Measurements from ENCODE around the gene BEST2. TPM values are rescaled to one million over a fixed set of nuclear protein-coding genes. Genes with fewer than 3 reads are reported as not detected.
"Not testable (repeated sequence)": the region's sequence is repeated elsewhere in the genome, so short reads cannot be mapped to it uniquely, and the experiment has no call there.

The BEST2 gene
- total RNA-seq: not detected in 2 replicates

DNA sequence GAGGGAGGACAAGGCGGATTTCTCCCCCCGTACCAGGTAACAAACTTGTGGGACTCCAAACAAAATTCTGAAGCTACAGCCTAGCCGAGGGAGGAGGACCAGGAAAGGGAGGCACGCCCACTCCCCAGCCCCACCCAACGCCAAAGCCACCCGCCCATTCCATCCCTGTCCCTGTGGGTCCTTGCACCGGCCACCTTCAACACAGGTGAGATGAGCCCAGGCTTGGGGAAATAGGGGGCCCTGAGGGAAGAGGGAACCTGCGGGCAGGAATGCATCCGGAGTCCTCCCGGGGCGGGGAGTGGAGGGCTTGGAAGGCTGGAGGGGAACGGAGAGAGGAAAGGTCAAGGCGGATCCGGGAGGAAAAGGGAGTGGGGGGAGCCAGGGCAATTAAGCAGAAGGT, at the start of gene BEST2:
BEST2 (plus strand) TSS at position 157 of the 400 bp plus-strand sequence. CDS start 802 bp downstream, outside the sequence.
- intact Hi-C loops (cut with micrococcal nuclease): no loop called here

DNA sequence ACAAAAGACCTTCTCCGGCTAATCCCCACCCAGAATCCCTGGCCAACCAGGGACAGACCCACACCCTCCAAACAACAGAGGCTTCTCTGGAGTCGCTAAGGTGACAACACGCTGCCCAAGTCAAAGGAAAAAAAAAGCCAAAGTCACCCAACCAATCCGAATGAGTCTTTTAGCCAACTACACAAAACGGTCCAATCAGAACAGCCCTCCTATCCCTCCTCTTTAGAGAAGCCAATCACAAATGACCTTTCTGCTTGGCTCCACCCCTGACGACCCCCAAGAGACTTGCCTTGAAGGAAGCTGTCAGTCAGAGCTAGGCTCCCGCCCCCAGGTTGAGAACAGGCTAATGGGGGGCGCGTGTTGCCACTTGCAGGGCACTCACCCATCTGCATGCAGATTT, 48.5 kb upstream of the BEST2 start:
- intact Hi-C loops (cut with micrococcal nuclease): no loop called here

DNA sequence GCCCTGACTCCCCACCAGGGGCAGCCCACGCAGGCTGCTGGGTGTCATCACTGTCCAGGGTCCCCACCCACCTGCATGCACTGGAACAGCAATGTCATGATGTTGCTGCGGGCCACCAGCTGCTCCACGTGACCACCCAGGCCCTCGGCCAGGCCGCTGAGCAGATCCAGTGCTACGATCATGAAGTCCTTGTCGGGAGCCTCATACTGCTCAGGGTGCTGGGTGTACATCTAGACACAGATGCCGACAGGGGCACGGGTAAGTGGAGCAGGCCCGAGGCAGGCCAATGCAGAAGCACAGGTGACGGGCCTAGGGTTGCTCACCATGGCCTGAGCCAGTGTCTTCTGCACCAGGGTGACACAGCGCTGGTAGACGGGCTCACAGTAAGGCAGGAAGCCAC, 46.4 kb upstream of the BEST2 start:
- intact Hi-C loops (cut with micrococcal nuclease): no loop called here

DNA sequence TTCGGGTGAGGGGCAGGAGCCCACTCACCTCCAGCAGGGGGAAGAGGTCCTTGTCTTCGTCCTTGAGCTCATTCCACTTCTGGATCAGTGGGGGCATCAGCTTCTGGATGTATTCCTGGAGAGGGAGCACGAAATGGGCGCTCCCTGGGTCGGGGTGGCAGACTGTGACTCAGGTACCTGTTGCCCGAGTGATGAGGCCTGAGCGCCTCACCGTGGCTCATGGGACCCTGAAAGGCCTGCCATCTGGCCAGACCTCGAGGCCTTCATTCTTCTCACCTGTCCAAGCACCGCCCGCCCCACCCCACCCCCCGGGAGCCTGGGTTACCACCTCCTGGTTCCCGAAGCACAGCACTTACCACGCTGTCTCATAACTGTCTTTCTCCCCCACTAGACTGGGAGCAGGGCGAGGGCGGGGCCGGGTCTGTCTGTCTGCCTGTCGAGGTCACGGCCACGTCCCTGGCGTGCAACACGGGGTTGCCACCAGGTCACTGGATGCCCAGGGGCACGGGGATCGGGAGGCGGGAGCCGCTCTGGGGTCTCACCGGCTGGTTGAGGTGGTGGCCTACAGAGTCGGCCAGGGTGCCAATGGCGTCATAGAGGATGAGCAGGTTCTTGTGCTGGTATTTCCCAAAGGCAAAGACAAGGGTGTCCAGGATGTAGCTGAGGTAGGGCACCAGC, 45.8 kb upstream of the BEST2 start:
- intact Hi-C loops (cut with micrococcal nuclease): no loop called here

DNA sequence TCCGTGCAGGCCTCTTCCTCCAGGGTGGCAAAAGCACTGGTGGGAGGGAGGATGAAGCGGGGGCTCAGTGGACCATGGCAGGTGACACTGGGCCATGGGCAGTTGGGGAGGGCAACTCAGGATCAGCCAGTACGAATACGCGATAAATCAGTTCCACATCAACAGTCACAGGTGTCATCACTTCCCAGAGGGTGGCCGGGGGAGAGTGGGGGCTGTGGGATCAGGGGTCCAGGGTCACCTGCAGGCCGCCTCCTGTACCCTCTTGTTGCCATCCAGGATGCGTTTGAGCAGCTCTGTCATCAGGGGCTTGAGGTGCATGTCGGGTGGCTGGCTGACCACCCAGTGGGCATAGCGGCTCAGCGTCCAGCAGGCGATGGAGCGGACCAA, 45.3 kb upstream of the BEST2 start:
- intact Hi-C loops (cut with micrococcal nuclease): no loop called here

DNA sequence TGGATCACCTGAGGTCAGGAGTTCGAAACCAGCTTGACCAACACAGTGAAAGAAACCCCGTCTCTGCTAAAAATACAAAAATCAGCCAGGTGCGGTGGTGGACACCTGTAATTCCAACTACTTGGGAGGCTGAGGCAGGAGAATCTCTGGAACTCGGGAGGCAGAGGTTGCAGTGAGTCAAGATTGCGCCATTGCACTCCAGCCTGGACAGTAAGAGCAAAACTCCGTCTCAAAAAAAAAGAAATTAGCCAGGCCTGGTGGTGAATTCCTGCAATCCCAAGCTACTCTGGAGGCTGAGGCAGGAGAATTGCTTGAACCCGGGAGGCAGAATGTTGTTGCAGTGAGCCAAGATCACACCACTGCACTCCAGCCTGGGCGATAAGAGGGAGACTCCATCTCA, 43.0 kb upstream of the BEST2 start:
- intact Hi-C loops (cut with micrococcal nuclease): no loop called here

DNA sequence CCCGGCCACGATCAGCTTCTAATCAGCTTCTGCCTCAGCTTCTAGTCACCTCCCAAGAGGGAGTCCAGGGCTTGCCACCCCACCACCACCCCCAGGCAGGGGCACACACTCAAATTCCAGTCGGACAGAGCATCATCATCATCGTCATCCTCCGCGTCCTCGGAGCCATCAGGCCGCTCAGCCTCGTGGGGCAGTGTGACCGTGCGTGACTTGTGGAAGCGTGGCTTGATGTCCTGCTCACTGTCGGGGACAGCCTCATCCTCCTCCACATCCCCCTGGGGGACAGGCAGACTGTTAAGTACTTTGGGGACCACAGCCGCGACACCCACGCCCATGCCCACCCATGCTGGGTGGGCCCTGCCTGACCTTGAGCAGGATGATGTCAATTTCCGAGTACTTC, 40.4 kb upstream of the BEST2 start:
- intact Hi-C loops (cut with micrococcal nuclease): no loop called here

DNA sequence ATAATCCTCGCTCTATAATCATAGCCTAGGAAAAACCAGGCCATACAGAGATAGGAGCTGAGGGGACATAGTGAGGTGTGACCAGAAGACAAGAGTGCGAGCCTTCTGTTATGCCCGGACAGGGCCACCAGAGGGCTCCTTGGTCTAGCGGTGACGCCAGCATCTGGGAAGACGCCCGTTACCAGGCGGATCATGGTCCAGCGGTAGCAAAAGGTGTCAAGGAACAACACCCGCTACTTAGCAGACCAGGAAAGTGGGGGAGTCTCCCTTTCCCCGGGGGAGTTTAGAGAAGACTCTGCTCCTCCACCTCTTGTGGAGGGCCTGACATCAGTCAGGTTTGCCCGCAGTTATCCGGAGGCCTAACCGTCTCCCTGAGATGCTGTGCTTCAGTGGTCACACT, 39.5 kb upstream of the BEST2 start:
- intact Hi-C loops (cut with micrococcal nuclease): not testable (repeated sequence)

DNA sequence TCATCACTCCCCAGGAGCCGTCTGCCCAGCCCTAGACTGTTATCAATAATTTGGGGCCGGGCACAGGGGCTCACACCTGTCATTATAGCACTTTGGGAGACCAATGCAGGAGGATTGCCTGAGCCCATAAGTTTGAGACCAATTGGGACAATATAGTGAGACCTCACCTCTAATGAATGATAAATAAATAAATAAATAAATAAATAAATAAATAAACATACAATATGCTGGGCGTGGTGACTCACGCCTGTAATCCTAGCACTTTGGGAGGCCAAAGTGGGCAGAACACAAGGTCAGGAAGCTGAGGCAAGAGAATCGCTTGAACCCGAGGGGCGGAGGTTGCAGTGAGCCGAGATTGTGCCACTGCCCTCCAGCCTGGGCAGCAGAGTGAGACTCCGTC, 38.3 kb upstream of the BEST2 start:
- intact Hi-C loops (cut with micrococcal nuclease): not testable (repeated sequence)

DNA sequence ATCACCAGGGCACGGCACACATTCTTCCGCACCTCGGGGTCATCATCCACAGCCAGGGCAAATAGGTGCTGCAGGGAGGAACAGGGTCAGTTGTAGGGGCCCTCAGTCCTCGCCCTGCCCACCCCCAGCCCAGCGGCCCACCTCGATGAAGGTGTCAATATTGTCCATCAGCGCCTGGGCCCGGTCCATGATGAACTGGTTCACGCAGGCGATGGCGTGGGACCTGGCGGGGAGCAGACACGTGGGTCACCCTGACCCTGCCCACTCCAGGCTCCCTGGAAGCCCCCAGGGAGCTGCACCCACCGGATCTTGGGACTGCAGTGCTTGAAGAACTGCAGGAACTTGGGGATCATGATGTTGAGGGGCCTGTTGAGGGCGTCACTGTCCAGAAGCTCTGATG, 36.5 kb upstream of the BEST2 start:
- intact Hi-C loops (cut with micrococcal nuclease): loop anchor here (5.0 kb wide), 1 partner anchor 132 kb away; no protein-coding TSS in a partner anchor

DNA sequence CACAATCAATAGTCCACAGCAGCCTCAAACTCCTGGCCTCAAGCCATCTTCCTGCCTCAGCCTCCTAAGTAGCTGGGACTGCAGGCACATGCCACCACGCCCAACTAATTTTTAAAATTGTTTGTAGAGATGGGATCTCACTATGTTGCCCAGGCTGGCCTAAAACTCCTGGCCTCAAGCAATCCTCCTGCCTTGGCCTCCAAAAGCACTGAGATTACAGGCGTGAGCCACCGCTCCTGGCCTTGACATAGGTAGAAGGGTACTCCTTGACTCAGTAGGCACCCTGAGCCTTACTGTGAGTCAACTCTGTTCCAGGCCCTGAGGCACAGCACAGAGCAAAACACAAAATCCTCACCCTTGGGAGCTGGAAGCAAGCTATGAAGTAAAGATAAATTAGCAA, 35.7 kb upstream of the BEST2 start:
- intact Hi-C loops (cut with micrococcal nuclease): loop anchor here (5.0 kb wide), 1 partner anchor 131 kb away; no protein-coding TSS in a partner anchor

DNA sequence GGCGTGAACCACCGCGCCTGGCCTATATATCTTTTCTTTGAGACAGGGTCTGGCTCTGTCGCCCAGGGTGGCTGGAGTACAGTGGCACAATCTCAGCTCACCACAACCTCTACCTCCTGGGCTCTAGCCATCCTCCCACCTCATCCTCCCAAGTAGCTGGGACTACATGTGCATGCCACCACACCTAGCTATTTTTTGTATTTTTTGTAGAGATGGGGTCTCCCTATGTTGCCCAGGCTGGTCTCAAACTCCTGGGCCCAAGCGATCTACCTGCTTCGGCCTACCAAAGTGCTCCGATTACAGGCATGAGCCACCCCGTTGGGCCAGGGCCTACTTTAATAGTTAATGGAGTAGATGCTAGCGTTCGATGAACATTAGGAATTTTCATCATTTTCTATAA, 31.3 kb upstream of the BEST2 start:
- intact Hi-C loops (cut with micrococcal nuclease): loop anchor here (5.0 kb wide), 1 partner anchor 108 kb away; the partner anchor contains the start of genes ZNF490 and ZNF791

DNA sequence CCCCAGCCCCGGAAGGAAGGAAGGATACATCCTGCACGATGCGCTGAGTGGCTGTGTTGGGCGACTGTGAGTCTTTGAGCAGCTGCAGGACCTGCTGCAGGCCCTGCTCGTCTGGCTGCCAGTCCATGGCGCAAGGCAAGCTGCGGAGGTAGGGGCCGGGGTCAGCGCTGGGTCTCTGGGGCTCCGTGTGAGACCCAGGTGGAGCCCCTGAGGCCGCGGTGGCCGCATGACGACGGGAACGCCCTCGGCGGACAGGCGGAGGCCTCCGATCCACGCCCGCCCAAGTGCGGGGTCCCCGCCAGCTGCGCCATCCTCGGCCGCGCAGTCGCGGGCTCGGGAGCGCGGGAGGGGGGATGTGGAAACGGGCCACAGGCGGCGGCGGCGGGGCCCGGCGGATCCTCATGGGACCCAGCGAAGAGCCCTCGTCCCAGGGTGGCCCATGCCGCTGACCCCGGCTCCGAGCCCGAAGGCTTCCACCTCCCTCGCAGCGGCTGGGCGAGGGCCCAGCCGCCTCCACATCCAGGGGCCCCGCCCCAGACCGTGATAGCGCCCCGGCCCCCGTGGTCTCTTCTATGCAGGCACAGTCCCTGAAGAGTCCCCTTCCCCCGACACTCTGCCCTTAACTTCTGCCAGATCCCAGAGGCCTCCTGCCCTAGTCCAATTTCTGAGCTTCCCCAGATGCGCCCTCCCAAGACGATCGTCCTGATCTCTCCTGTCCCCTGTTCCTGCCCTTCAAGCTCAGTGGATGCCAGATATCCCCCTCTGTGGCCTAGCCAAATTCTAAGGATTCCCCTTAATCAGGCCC, 30.5 kb upstream of the BEST2 start:
- intact Hi-C loops (cut with micrococcal nuclease): loop anchor here (5.0 kb wide), 1 partner anchor 109 kb away; the partner anchor contains the start of genes ZNF490 and ZNF791

DNA sequence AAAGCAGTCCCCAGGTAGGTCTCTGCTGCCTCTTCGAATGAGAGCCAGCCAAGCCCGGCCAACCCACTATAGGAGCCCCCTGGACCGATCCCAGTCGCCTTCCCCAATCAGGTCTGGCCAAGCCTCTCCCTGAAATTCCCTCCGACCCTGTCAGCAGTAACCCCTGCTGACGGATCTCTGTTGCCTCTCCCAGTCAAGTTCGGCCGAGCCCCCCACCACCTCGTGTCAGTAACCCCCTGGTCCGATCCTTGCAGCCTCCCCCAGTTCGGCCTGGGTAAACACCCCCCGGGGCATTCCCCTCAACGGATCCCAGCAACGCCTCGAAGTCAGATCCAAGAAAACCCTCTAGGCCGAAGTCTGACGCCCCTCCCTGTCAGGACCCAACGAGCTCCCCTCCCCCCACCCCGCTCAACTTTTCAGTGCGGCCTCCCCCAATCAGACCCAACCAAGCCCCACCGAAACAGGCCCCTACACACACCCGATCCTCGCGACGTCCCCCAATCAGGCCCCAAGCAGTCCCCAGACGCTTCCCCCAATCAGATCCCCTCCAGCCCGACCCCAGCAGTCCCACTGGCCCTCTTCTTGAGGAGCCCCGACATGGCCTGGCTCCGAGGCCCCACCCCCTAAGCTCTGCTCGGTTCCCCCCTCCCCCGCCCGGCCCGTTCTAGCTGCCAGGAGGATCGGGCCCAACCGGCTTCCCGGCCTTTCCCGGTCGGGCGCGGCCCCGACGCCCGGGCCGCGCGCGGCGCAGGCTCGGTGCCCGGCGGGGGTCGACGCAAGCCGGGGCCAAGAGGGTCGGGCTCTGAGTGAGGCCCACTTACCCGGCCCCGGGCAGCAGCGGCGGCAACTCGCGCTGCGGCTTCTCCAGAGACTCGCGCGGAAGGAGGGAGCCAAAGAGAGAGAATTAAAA, 29.7 kb upstream of the BEST2 start:
- intact Hi-C loops (cut with micrococcal nuclease): loop anchor here (1.0 to 5.0 kb wide), 3 partner anchors 41 to 110 kb away; partner anchors contain the start of genes DHPS, ZNF490 and ZNF791

DNA sequence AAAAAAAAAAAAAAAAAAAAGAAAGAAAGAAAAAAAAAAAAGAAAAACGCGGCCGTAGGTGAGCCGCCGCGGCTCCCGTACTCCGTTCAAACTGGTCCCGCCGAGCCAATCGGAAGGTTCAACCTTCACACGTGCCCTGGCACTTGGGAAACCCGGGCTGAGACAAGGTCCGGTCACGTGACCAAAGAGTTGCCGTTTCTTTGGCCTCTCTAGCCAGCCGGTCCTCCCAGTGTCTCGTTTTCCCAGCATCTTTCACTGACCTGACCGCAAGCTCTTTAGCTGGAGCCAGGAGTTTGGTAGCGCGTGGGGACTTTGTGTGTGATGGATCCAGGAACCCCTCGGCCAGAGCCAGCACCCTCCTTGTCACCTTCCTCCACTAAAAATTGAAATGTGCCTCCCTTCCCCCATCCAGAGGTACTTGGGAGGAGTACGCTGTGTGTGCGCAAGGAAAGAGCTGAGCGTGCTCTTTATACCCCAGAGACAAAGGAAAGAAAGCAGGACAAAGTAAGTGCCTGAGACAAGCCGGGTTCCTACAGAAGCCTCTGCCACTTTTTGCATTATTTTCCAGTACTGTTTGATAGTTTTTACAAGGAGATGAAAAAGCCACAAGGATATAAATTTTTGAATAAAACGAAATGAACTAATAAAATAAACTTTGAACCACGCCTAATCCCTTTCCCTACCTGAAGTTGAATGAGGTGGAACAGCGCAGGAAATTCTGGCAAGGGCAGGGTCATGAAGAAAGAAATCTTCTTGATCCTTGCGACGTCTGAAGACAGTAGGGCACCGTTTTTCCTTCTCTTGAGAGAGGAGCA, 28.8 kb upstream of the BEST2 start:
- intact Hi-C loops (cut with micrococcal nuclease): loop anchor here (1.0 to 5.0 kb wide), 3 partner anchors 41 to 110 kb away; partner anchors contain the start of genes DHPS, ZNF490 and ZNF791

DNA sequence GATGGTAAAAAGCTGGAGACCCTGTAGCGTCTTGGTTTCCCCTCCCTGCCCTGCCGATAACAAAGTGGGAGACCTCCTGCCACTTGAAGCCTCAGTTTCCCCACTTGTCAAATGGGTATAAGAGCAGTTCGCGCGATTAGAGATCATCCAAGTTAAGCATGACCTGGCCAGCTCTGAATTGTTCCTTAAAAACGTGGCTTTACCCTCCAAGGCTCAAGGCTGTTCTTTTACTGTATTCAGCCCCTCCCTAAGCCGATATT, 28.3 kb upstream of the BEST2 start:
- intact Hi-C loops (cut with micrococcal nuclease): loop anchor here (2.0 to 5.0 kb wide), 2 partner anchors 69 to 111 kb away; partner anchors contain the start of genes ZNF490 and ZNF791

DNA sequence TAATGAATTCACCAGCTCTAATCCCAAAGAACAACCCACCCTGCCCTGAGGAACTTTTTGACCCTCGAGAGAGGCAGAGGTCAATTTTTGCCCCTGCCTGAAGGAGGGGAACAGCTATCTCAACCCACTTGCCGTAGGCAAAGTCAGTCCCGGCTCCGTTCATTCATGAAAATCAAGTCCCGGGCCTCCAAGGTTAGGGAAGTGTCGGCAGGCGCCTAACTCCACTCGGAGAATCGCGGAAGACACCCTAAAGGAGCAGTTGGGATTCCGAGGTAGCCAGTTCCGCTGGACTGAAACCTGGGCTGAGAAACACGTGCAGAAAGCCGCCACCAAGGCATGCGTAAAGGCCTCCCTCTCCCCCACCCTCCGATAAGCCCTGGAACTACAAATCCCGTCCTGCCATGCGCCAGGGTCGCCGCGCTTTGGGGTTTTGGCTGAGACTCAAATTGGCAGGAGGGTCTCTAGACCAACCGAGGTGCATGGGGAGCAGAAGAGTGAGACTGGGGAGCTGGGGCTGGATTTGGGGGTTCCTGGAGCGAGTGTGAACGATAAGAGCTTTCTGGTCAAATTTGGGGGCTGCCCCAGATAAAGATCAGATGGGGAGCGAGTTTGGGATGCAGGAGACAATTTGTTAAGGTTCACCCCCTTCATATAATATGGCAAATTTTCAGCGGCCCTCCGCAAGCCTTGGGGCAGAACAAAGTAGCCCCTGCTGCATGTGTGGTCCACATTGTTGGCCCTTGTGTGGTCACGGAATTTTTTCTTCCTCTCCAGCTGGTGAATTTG, 27.8 kb upstream of the BEST2 start, which contains the start of gene TNPO2:
TNPO2 (minus strand) TSS at position 292 of the 786 bp plus-strand sequence. CDS start 2,955 bp downstream, outside the sequence.
- intact Hi-C loops (cut with micrococcal nuclease): loop anchor here (1.0 to 5.0 kb wide), 3 partner anchors 9 to 112 kb away; partner anchors contain the start of genes ZNF490 and ZNF791

DNA sequence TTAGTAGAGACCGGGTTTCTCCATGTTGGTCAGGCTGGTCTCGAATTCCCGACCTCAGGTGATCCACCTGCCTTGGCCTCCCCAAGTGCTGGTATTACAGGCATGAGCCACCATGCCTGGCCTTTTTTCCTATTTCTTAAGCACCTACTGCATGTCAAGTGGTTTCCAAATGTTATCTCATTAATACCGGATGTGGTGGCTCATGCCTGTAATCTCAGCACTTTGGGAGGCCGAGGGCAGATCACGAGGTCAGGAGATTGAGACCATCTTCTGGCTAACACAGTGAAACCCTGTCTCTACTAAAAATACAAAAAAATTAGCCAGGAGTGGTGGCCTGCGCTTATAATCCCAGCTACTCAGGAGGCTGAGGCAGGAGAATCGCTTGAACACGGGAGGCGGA, 26.0 kb upstream of the BEST2 start:
- intact Hi-C loops (cut with micrococcal nuclease): not testable (repeated sequence)

DNA sequence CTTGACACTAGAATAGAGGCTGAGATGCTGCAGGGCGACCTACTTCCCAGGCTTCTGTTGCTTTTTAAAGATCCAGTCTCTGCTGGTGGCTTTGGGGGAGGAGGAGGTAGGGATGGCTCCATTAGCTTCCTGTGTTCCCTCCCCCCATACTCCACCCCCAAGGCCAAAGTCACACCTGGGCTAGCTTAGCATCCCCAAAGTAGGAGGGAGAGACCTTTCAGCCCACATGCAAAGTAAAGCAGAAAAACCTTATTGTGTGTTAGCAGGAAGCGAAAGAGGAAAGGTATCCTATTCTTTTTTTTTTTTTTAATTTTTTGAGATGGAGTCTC, 24.6 kb upstream of the BEST2 start:
- intact Hi-C loops (cut with micrococcal nuclease): no loop called here
